A549 (cell line): Measurements from ENCODE around the gene PPOX. TPM values are rescaled to one million over a fixed set of nuclear protein-coding genes. Genes with fewer than 3 reads are reported as not detected.

Source experiments
- ATAC-seq, 2 experiments: fragments of 200-7000 bp in 1 of 2; fragments of >200 bp in 1 of 2; cut with Nextera tagmentation in 1 of 2; cut with Tn5 transposase in 1 of 2; 3 replicates each; pipeline versions ENCODE4 v1.8.0 to v1.9.1; 2018 to 2020; ENCODE audit warnings: mild to moderate bottlenecking in 1 of 2, moderate library complexity in 1 of 2
- CTCF ChIA-PET: fragments of 300-600 bp; sonication (Branson Sonifier 250); formaldehyde crosslinking; extraction: SDS; loops from one replicate; lab custom pipeline; 2021; ENCODE audit warnings: antibody characterized with exemption, inconsistent platforms; lab: Yijun Ruan, JAX
- POLR2A ChIA-PET: fragments of 350-600 bp; formaldehyde crosslinking; extraction: SDS; loops from one replicate; lab custom pipeline; 2021; ENCODE audit warnings: antibody characterized with exemption, inconsistent platforms; lab: Yijun Ruan, JAX
- DNase-seq, 2 experiments: peaks; one replicate each; pipeline versions ENCODE4 v3.0.0 to v3.0.0-alpha.2; 2011 to 2016; ENCODE audit warnings: low read depth in 1 of 2, low spot score in 1 of 2
- FAIRE-seq: peaks from 2 replicates; lab custom pipeline; 2011; peaks lifted over from hg19 to GRCh38; lab: Jason Lieb, UNC
- H3K27ac ChIP-seq, 2 experiments: fragments of >200 bp; sonication (Bioruptor Twin); formaldehyde crosslinking; 3 replicates each; pipeline ENCODE4 v1.5.1; 2016 to 2017
- H3K4me1 ChIP-seq: fragments of >200 bp; sonication (Bioruptor Twin); formaldehyde crosslinking; 3 replicates; pipeline ENCODE4 v1.6.1; 2016
- H3K4me2 ChIP-seq: fragments of >200 bp; sonication (Bioruptor Twin); formaldehyde crosslinking; 3 replicates; pipeline ENCODE4 v1.6.1; 2016
- H3K4me3 ChIP-seq: fragments of >200 bp; sonication (Bioruptor Twin); formaldehyde crosslinking; 3 replicates; pipeline ENCODE4 v1.5.1; 2016
- H3K9me3 ChIP-seq: fragments of >200 bp; sonication (Bioruptor Twin); formaldehyde crosslinking; 3 replicates; pipeline ENCODE4 v1.6.1; 2016
- ATOH8 ChIP-seq: fragments of 250-450 bp; sonication (Bioruptor Pico); IDR thresholded peaks from 2 replicates; pipeline ENCODE4 v1.5.0; 2020; ENCODE audit warnings: low read depth, mild to moderate bottlenecking, moderate library complexity
- BCL3 ChIP-seq: fragments of >200 bp; sonication (Bioruptor Twin); formaldehyde crosslinking; IDR thresholded peaks from 3 replicates; pipeline ENCODE4 v1.6.1; 2016
- BHLHE40 ChIP-seq: IDR thresholded peaks from 2 replicates; pipeline ENCODE4 v1.6.1; 2012; ENCODE audit warnings: low read depth, low read length, inconsistent platforms
- CBX2 ChIP-seq: fragments of 200-600 bp; sonication (generic); IDR thresholded peaks from 2 replicates; pipeline ENCODE4 v1.6.1; 2016; ENCODE audit warnings: low read depth, mild to moderate bottlenecking, borderline replicate concordance
- CHD4 ChIP-seq: fragments of 200-600 bp; sonication (generic); IDR thresholded peaks from 2 replicates; pipeline ENCODE4 v1.6.1; 2016; ENCODE audit warnings: antibody characterized with exemption, mild to moderate bottlenecking, borderline replicate concordance
- EHMT2 ChIP-seq: fragments of 200-600 bp; sonication (generic); IDR thresholded peaks from 2 replicates; pipeline ENCODE4 v1.6.1; 2016; ENCODE audit warnings: antibody characterized with exemption, low read depth, mild to moderate bottlenecking, moderate library complexity
- ELK1 ChIP-seq: fragments of 150-350 bp; IDR thresholded peaks from 2 replicates; pipeline ENCODE4 v1.6.1; 2014; ENCODE audit warnings: low read depth, mild to moderate bottlenecking, low read length
- ESRRA ChIP-seq: fragments of 150-350 bp; IDR thresholded peaks from 2 replicates; pipeline ENCODE4 v1.6.1; 2014; ENCODE audit warnings: mild to moderate bottlenecking, low read length, borderline replicate concordance
- FOSB ChIP-seq: fragments of 250-450 bp; sonication (Bioruptor Pico); IDR thresholded peaks from 2 replicates; pipeline ENCODE4 v1.5.0; 2020; ENCODE audit warnings: mild to moderate bottlenecking, moderate library complexity
- FOXS1 ChIP-seq: fragments of 250-450 bp; sonication (Bioruptor Pico); IDR thresholded peaks from 2 replicates; pipeline ENCODE4 v1.5.0; 2020; ENCODE audit warnings: mild to moderate bottlenecking, moderate library complexity
- HES2 ChIP-seq: fragments of >200 bp; sonication (Bioruptor Twin); formaldehyde crosslinking; IDR thresholded peaks from 2 replicates; pipeline ENCODE4 v1.6.1; 2016
- HEYL ChIP-seq: fragments of 250-450 bp; sonication (Bioruptor Pico); IDR thresholded peaks from 2 replicates; pipeline ENCODE4 v1.8.0; 2021; ENCODE audit warnings: mild to moderate bottlenecking, moderate library complexity
- HOXB13 ChIP-seq: fragments of 250-450 bp; sonication (Bioruptor Pico); IDR thresholded peaks from 2 replicates; pipeline ENCODE4 v1.5.0; 2020; ENCODE audit warnings: low read depth, mild to moderate bottlenecking, moderate library complexity
- HOXB5 ChIP-seq: fragments of 250-450 bp; sonication (Bioruptor Pico); IDR thresholded peaks from 2 replicates; pipeline ENCODE4 v1.5.0; 2020; ENCODE audit warnings: mild to moderate bottlenecking, moderate library complexity
- JUNB ChIP-seq: fragments of >200 bp; sonication (Bioruptor Twin); formaldehyde crosslinking; IDR thresholded peaks from 2 replicates; pipeline ENCODE4 v1.6.1; 2016
- KDM5A ChIP-seq: fragments of 200-600 bp; sonication (generic); IDR thresholded peaks from 2 replicates; pipeline ENCODE4 v1.6.1; 2016; ENCODE audit warnings: antibody characterized with exemption, mild to moderate bottlenecking
- MAX ChIP-seq: IDR thresholded peaks from 2 replicates; pipeline ENCODE4 v1.6.1; 2012
- MAZ ChIP-seq: fragments of 150-350 bp; IDR thresholded peaks from 2 replicates; pipeline ENCODE4 v1.6.1; 2014; ENCODE audit warnings: antibody characterized with exemption, low read depth, low read length, borderline replicate concordance
- NR3C1 ChIP-seq: fragments of >200 bp; sonication (Bioruptor Twin); formaldehyde crosslinking; IDR thresholded peaks from 3 replicates; pipeline ENCODE4 v1.6.1; 2017
- PHF8 ChIP-seq: fragments of 200-600 bp; sonication (generic); IDR thresholded peaks from 2 replicates; pipeline ENCODE4 v1.6.1; 2016; ENCODE audit warnings: low read depth, mild to moderate bottlenecking, antibody characterized with exemption, moderate library complexity, borderline replicate concordance
- POLR2A ChIP-seq: IDR thresholded peaks from 2 replicates; pipeline ENCODE4 v1.6.1; 2012; ENCODE audit warnings: mild to moderate bottlenecking, low read length
- RARB ChIP-seq: fragments of 250-450 bp; sonication (Bioruptor Pico); IDR thresholded peaks from 2 replicates; pipeline ENCODE4 v1.8.0; 2021; ENCODE audit warnings: mild to moderate bottlenecking, moderate library complexity
- RCOR1 ChIP-seq: fragments of 150-350 bp; IDR thresholded peaks from 2 replicates; pipeline ENCODE4 v1.6.1; 2014; ENCODE audit warnings: antibody characterized with exemption, low read length, low read depth
- RNF2 ChIP-seq: fragments of 200-600 bp; sonication (generic); IDR thresholded peaks from 2 replicates; pipeline ENCODE4 v1.6.1; 2016; ENCODE audit warnings: low read depth, mild to moderate bottlenecking, antibody characterized with exemption, moderate library complexity, borderline replicate concordance
- SMC3 ChIP-seq: fragments of >200 bp; sonication (Bioruptor Twin); formaldehyde crosslinking; IDR thresholded peaks from 3 replicates; pipeline ENCODE4 v1.6.1; 2018; ENCODE audit warnings: inconsistent platforms
- SREBF2 ChIP-seq: fragments of 450-650 bp; IDR thresholded peaks from 2 replicates; pipeline ENCODE4 v1.6.1; 2014; ENCODE audit warnings: mild to moderate bottlenecking, moderate library complexity
- TFCP2L1 ChIP-seq: fragments of 250-450 bp; sonication (Bioruptor Pico); IDR thresholded peaks from 2 replicates; pipeline ENCODE4 v1.5.0; 2021; ENCODE audit warnings: mild to moderate bottlenecking
- USF2 ChIP-seq: fragments of 450-650 bp; IDR thresholded peaks from 2 replicates; pipeline ENCODE4 v1.6.1; 2014; ENCODE audit warnings: antibody characterized with exemption
- WGBS: methylation state at CpG from one replicate; pipeline ENCODE4 v1.1.6; 2017; ENCODE audit errors: missing lambda C conversion rate; 5-methylcytosine and 5-hydroxymethylcytosine counted together
- polyA plus RNA-seq, 4 experiments: library from polyadenylated mRNA; depleted of rRNA in 3 of 4; stranded (reverse); fragments of >200 nt; fragmentation: RNase III in 1 of 4; extraction: RNeasy Plus Mini Kit Qiagen cat#74134 plus additional on column Dnase treatment in 1 of 4; gene quantifications; 2 replicates in 3 of 4; 3 replicates in 1 of 4; pipeline ENCODE4 v1.2.3, GENCODE V29; 2011 to 2017

PPOX gene
- polyA plus RNA-seq, 2 of the 4 experiments (the other 2 are of a cell fraction): 13.8 to 14.1 TPM

- peak in 1 of 2 experiments; percentile 30 for DNase-seq
These were observed 16.0 kb downstream of the PPOX start for GRCh38 chr1:161182214-161182613.

GRCh38 chr1:161185282-161185682, 19.1 kb downstream of the PPOX start:
- no peaks in the 10 kb centered on the region for H3K9me3 ChIP-seq
- TF ChIP-seq TFCP2L1 (CRISPR knock-in tag) (no peak), POLR2A (no peak), NR3C1 (no peak), KDM5A (no peak), USF2 (no peak), FOXS1 (CRISPR knock-in tag) (no peak), HOXB5 (no peak), JUNB (no peak), MAZ (no peak), PHF8 (no peak), BHLHE40 (no peak), CBX2 (no peak), RNF2 (no peak), RCOR1 (no peak), FOSB (no peak), ESRRA (no peak), EHMT2 (no peak)

More at GRCh38 chr1:161182214-161182613, 16.0 kb downstream of the PPOX start:
- 0 out of 6 replicates have a peak overlapping the region, but pooled peaks of 1 of the 2 experiments have one; percentile 4 for H3K27ac ChIP-seq
- no peaks in the 10 kb centered on the region for H3K9me3 ChIP-seq
- ChIA-PET CTCF (interaction anchor here (1.1 to 5.5 kb wide), 8 partner anchors 10 to 200 kb away, joined by 3 to 49 read pairs (median 6); partner anchors contain the start of gene PPOX), POLR2A (interaction anchor here (1.3 kb wide), 2 partner anchors 16 to 20 kb away, joined by 3 to 7 read pairs; partner anchors contain the start of gene NDUFS2)
- peaks cover 17% of the 10 kb centered on the region for H3K4me1 ChIP-seq
- 87% methylated on average over 1 of the region's 1 CpG for WGBS
- peak overlapping the region; percentile 37 for H3K4me2 ChIP-seq
- H3K4me3 ChIP-seq: no peak overlapping the region
- FAIRE-seq: no peak
- TF ChIP-seq ESRRA (no peak), SMC3 (no peak), PHF8 (no peak), MAX (no peak), HES2 (no peak), ELK1 (no peak), HOXB13 (no peak), RARB (CRISPR knock-in tag) (no peak), RCOR1 (no peak), ATOH8 (CRISPR knock-in tag) (no peak), USF2 (no peak), SREBF2 (no peak), HEYL (no peak), BCL3 (no peak), CHD4 (no peak)
- no peak for ATAC-seq

More at GRCh38 chr1:161185282-161185682, 19.1 kb downstream of the PPOX start:
- H3K27ac ChIP-seq: no peak overlapping the region
- CTCF ChIA-PET: interaction anchor here (1.4 kb wide), 2 partner anchors 9 to 197 kb away, joined by 4 to 7 read pairs; no protein-coding TSS in a partner anchor
- POLR2A ChIA-PET: no interaction called here
- WGBS: 47% methylated on average over 3 of the region's 3 CpGs
- H3K4me1 ChIP-seq: peaks cover 12% of the 10 kb centered on the region
- H3K4me2 ChIP-seq: no peak overlapping the region
- ATAC-seq: no peak
- DNase-seq: no peak
- FAIRE-seq: no peak
- no peak overlapping the region for H3K4me3 ChIP-seq
